SH-SY5Y (cell line): Measurements from ENCODE around the gene CSTA.
A peak's percentile ranks its signal among the peaks of the same experiment; 100 is the strongest.

Experiments
- GATA2 ChIP-seq: IDR thresholded peaks from 2 replicates; pipeline ENCODE4 v1.6.1; 2011; ENCODE audit warnings: mild to moderate bottlenecking, low read depth, low read length
- GATA3 ChIP-seq: IDR thresholded peaks from 2 replicates; pipeline ENCODE4 v1.6.1; 2011; ENCODE audit warnings: low read depth, mild to moderate bottlenecking, low read length, moderate library complexity

Gene CSTA

GRCh38 chr3:122353215-122353614, 28.2 kb downstream of the CSTA start:
- TF ChIP-seq GATA3 (no peak), GATA2 (no peak)

DNA sequence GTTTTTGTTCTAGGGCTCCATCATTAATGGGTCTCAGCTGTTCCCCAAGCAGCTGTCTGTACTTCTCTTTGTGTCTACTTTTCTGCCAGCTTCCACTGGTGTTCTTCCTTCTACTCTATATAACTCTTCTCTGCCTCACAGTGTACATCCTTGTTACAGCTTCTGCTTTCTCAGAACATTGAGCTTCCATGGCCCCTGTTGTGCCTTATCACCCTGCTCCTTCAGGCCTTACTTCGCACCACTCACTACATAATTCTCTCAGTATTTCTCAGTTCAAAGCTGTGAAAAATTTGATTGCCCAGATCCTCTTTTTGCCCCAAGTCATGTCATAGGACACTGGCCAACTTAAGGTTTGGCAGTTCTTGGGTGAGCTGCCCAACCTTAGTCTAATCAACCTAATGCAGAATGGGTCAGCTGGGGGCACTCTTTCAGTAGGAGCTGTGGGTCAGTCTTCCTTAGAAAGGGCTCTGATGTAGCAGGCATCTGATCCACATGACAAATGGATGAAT, 28.9 kb downstream of the CSTA start:
- TF ChIP-seq GATA2 (no peak), GATA3 (no peak)

GRCh38 chr3:122355612-122356011, 30.6 kb downstream of the CSTA start:
- TF ChIP-seq GATA2 (peak; percentile 47; the same call in 1 of the 2 replicates), GATA3 (no peak)

GRCh38 chr3:122356402-122356801, 31.4 kb downstream of the CSTA start:
- TF ChIP-seq GATA3 (no peak), GATA2 (no peak)

DNA sequence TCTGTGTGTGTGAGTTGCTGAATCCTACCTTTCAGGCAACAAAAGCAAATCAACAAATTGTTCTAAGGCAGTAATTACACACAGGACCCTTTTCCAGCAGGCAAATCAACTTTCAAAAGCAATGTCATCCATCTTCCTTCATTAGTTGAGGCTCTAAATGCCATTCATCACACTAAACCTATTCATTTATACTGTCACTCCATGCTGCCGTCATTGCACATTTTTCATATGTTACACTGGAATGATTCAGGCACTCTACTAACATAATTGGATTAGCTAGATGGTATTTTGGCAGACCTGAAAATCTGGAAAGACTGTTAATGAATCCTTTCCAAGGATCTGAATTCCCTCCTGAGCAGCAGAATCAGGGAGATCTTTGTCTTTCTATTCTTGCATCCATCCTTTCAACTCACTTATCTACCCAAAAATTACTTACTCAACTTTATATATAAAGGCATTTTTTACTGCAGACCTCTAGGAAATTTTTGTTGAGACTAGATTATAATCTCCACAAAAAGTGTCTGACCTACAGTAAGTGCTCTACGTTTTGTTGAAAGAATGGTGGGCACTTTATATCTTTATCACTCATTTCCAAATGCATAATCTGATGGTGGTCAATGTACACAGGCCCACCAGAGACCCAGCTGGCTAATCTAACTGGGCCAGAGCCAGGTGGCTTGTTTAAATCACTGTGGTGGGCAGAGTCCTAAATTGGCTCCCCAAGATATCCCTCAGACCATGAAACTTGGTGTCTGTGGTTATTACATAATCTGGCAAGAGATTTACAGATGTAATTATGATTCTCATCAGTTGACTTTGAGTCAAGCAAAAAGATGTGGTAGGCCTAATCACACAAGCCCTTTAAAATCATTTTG, 33.0 kb downstream of the CSTA start:
- peak; percentile 88 for TF ChIP-seq GATA3
- peak; percentile 87 for TF ChIP-seq GATA2

- TF ChIP-seq GATA2 (no peak), GATA3 (no peak)
Observed at GRCh38 chr3:122358703-122359032, 33.6 kb downstream of the CSTA start.

DNA sequence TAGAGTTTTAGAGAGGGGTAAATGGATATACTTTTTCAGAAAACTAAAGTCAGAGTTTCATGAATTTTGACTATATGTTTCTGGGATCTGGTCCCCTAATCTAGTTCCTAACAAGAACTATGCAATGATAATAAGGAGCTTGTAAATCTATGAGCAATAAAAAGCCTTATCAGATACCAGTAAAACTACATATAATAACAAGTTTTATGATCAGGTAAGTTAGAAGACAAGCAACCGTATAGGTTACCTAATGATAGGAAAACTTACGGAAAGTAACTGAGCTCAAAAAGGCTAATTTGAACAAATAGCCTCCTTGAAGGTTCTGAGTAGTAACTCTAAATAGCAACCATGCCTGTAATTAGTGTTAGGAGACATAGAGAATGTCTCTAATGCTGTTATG, 37.0 kb downstream of the CSTA start:
- TF ChIP-seq GATA3: no peak
- no peak for TF ChIP-seq GATA2

DNA sequence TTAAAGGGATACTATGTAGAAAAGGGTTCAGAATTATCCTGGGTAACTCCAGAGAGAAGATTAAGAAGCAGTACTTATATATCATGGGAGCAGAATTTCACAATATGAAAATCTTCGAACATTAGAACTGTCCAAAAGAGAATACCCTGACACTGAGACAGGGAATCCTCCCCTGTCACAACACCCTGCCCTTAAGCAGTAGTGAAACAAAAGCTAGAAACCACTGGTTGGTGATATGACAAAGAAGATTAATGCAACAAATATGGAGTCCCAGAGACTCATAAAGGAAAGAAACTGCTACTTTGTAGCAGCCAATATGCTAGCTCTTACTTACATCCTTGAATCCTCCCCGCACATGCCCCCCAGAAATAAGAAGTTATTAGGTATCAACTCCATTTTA, 39.4 kb downstream of the CSTA start:
- TF ChIP-seq GATA2: no peak

- no peak for TF ChIP-seq GATA3
Observed at GRCh38 chr3:122365073-122365472, 40.0 kb downstream of the CSTA start.

DNA sequence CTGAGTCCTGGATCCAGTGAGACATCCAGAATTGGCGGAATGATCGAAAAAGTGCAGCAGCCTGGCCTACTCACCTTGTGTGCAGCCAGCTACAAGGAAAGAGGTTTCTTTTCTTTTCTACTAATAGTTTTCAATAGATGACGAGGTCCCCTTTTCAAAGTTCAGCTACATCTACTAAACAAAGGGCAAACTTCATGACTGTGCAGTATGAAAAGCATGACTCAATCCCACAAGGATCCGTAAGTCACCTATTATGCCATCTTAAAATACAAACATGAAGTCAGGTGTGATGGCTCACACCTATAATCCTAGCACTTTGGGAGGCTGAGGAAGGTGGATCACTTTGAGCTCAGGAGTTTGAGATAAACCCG, 41.3 kb downstream of the CSTA start:
- no peak for TF ChIP-seq GATA3
- no peak for TF ChIP-seq GATA2

DNA sequence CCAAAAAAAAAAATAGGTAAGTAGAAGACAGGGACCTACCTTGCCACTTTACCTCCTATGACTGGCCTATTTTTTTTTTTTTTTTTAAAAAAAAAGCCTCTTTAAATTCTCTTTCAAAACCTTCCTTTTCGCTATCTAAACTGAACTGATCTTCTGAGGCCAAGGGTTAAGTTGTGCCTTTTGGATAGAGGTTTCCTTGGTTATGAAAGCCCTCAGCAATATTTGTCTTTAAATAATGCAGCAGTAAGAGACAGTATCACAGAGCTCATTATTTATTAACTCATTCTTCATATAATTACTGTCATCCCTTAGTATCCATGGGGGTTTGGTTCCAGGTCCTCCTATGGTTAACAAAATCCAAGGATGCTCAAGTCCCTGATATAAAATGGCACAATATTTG, 49.0 kb downstream of the CSTA start:
- TF ChIP-seq GATA3: no peak
- TF ChIP-seq GATA2: no peak

DNA sequence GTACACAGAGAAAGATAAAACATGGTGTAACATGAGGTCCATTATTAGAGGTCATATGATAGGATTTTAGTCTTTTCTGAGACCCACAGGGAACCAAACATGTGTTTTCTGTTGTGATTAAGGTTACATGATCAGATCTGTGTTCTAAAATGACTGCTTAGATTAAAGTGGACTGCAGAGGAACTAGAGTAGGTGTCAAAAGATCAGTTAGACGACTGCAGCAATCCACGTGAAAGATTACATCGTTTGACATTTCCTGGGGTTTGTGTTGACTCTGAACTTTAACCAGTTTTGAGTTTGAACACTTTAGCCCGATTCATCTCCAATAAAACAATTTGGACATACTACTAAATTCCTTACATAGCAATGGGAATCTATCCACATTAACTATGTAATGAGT, 52.9 kb downstream of the CSTA start:
- TF ChIP-seq GATA2 (no peak), GATA3 (no peak)

- TF ChIP-seq GATA3 (no peak), GATA2 (no peak)
Observed at GRCh38 chr3:122382888-122383666, 58.0 kb downstream of the CSTA start, which contains the start of gene MIX23. Gene MIX23 (minus strand): TSS chr3:122383231. CDS start chr3:122383224, 7 bp downstream.

DNA sequence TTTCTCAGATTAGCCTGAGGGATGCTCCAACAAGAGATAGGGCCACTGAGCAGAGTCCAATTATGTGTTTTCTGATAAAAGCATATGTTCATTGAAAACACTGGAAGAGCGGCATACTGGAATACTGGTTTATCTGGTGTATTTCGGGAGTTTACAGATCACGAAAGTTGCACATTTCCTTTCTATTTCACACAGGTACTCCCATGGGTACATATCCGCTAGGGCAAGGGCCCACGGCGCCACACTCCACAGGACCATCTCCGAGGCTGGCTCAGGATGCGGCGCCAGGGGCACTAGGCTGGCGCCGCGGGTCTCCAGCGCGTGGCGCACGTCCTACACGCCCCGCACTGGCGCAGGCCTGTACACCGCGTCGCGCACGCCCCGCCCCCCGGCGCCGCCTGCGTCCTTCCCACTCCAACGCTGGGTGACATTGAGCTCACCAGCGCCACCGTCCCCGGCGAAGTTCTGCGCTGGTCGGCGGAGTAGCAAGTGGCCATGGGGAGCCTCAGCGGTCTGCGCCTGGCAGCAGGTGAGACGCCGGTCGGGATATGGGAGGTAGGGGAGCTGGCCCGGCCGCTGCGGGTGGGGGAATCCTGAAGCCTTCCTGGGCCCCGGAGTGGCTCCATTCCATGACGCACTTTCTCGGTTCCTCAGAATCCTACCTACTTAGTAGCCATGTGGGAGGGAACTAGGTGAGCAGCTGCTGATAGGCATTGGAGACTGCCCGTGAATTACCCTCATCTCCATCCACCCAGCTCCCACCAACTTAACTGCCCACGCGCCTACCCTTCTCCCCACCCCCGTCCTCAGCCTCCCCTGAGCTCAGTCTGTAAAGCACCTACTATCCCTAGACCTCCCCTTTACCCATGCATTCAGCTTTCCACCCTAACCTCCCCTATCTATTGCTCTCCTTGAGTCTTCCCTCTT, 59.0 kb downstream of the CSTA start, which contains the start of gene FAM162A:
FAM162A (plus strand) TSS at position 412 of the 927 bp plus-strand sequence; CDS start at position 496, 84 bp downstream.
- no peak for TF ChIP-seq GATA3
- TF ChIP-seq GATA2: no peak
